ENCODE results near the gene TC2N. TPM values are rescaled to one million over a fixed set of nuclear protein-coding genes. Genes with fewer than 3 reads are reported as not detected.

The TC2N gene
- total RNA-seq, 2 donors from 2014 or later = 37.2 to 75.8 TPM

GRCh38 chr14:91805659-91806058 lies 61.7 kb downstream of the TC2N start:
- Histone ChIP-seq H3K9me3 (no peaks in the 10 kb centered on the region), H3K4me3 (no peak overlapping the region), H3K4me1 (replicated peaks) (no peaks in the 10 kb centered on the region), H3K36me3 (no peaks in the 10 kb centered on the region), H3K27ac (no peak overlapping the region), H3K27me3 (replicated peaks; ENCODE audit: insufficient read depth) (no peaks in the 10 kb centered on the region)
- no peak for TF ChIP-seq POLR2A (IDR thresholded peaks at IDR 0.05)
- TF ChIP-seq CTCF (IDR thresholded peaks at IDR 0.05) = no peak
- no peak for TF ChIP-seq POLR2AphosphoS5 (IDR thresholded peaks at IDR 0.05)
- no peak for DNase-seq (ENCODE audit: low spot score)
- intact Hi-C loops (cut with DNase I) = no loop called here

- Histone ChIP-seq H3K27me3 (replicated peaks; ENCODE audit: insufficient read depth) (no peaks in the 10 kb centered on the region), H3K4me1 (replicated peaks) (no peaks in the 10 kb centered on the region), H3K27ac (no peak overlapping the region), H3K36me3 (no peaks in the 10 kb centered on the region), H3K9me3 (no peaks in the 10 kb centered on the region), H3K4me3 (no peak overlapping the region)
- DNase-seq (ENCODE audit: low spot score) = no peak
- intact Hi-C loops (cut with DNase I) = no loop called here
- TF ChIP-seq CTCF (IDR thresholded peaks at IDR 0.05) = no peak
- TF ChIP-seq POLR2A (IDR thresholded peaks at IDR 0.05) = no peak
- TF ChIP-seq POLR2AphosphoS5 (IDR thresholded peaks at IDR 0.05) = no peak
- WGBS = 86% methylated on average over 2 of the region's 2 CpGs
Observed at GRCh38 chr14:91801358-91801757, 66.0 kb downstream of the TC2N start.

GRCh38 chr14:91796617-91797347 lies 70.6 kb downstream of the TC2N start:
- Histone ChIP-seq H3K9me3 (no peaks in the 10 kb centered on the region), H3K4me1 (replicated peaks) (no peaks in the 10 kb centered on the region), H3K36me3 (no peaks in the 10 kb centered on the region), H3K27ac (no peak overlapping the region), H3K27me3 (replicated peaks; ENCODE audit: insufficient read depth) (no peaks in the 10 kb centered on the region), H3K4me3 (no peak overlapping the region)
- DNase-seq (ENCODE audit: low spot score) = no peak
- TF ChIP-seq POLR2AphosphoS5 (IDR thresholded peaks at IDR 0.05) = no peak
- TF ChIP-seq CTCF (IDR thresholded peaks at IDR 0.05) = no peak
- no peak for TF ChIP-seq POLR2A (IDR thresholded peaks at IDR 0.05)
- WGBS = 100% methylated on average over 1 of the region's 1 CpG
- intact Hi-C loops (cut with DNase I) = no loop called here

- intact Hi-C loops (cut with DNase I) = no loop called here
- DNase-seq (ENCODE audit: low spot score) = no peak
- Histone ChIP-seq H3K4me1 (replicated peaks) (no peaks in the 10 kb centered on the region), H3K36me3 (no peaks in the 10 kb centered on the region), H3K4me3 (no peak overlapping the region), H3K27me3 (replicated peaks; ENCODE audit: insufficient read depth) (no peaks in the 10 kb centered on the region), H3K9me3 (no peaks in the 10 kb centered on the region), H3K27ac (no peak overlapping the region)
- WGBS = 97% methylated on average over 4 of the region's 4 CpGs
- TF ChIP-seq POLR2A (IDR thresholded peaks at IDR 0.05) = no peak
- TF ChIP-seq POLR2AphosphoS5 (IDR thresholded peaks at IDR 0.05) = no peak
Observed at GRCh38 chr14:91793704-91794103, 73.6 kb downstream of the TC2N start.

- WGBS = 92% methylated on average over 2 of the region's 2 CpGs
- no peaks in the 10 kb centered on the region for H3K4me1 ChIP-seq (replicated peaks)
- no peak overlapping the region for H3K27ac ChIP-seq
- no peak overlapping the region for H3K4me3 ChIP-seq
- no peaks in the 10 kb centered on the region for H3K9me3 ChIP-seq
- intact Hi-C loops (cut with DNase I) = no loop called here
- no peak for DNase-seq (ENCODE audit: low spot score)
- no peaks in the 10 kb centered on the region for H3K27me3 ChIP-seq (replicated peaks; ENCODE audit: insufficient read depth)
- H3K36me3 ChIP-seq = no peaks in the 10 kb centered on the region
- TF ChIP-seq POLR2A (IDR thresholded peaks at IDR 0.05) = no peak
- TF ChIP-seq POLR2AphosphoS5 (IDR thresholded peaks at IDR 0.05) = no peak
- TF ChIP-seq CTCF (IDR thresholded peaks at IDR 0.05) = no peak
Observed at GRCh38 chr14:91786188-91786587, 81.1 kb downstream of the TC2N start.

All from prostate gland (tissue), 2 donors.